Measurements from ENCODE around the gene VIPR1.

- no peak for TF ChIP-seq POLR2AphosphoS5 (IDR thresholded peaks at IDR 0.05; ENCODE audit: borderline replicate concordance, low read depth, low read length)
- TF ChIP-seq EZH2 (IDR thresholded peaks at IDR 0.05), result no peak
- TF ChIP-seq FOXP2 (optimal IDR thresholded peaks at IDR 0.05; ENCODE audit: control extremely low read depth, extremely low read length, insufficient read depth), result no peak
Observed at GRCh38 chr3:42520336-42520735, 17.9 kb downstream of the VIPR1 start.

All from SK-N-MC (cell line).